ENCODE data around the gene CMTM8.

Gene CMTM8

DNA sequence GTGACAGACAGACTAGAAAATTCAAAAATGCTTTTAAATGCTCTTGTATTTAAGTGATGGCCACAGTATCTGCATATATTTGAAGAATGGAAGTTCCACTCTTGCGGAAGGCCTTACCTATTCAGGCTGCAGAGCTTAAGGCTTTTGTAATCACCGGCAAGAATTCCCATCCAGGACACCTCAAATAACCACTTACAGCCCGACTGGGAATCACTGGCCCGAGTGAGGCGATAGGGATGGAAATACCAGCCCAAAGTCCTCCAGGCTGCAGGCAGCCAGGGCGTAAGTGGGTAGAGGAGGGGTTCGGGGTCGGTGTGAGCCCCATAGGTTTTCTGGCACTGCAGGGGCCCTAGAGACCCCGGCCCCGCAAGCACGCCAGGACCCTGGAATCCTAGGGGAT, 162.6 kb downstream of the CMTM8 start:
- Histone ChIP-seq H3K27me3 (ENCODE audit: insufficient read depth, low read length) (no peaks in the 10 kb centered on the region), H3K4me2 (ENCODE audit: low read length) (peak overlapping the region; percentile 60), H3K4me1 (ENCODE audit: control insufficient read depth in 1 of 2, insufficient read depth in 2 of 2, low read length in 2 of 2) (peaks cover 2 to 3% of the 10 kb centered on the region in 2 experiments), H3K4ac (ENCODE audit: low read depth, low read length) (peak overlapping the region; percentile 59), H2BK120ac (ENCODE audit: insufficient read depth, low read length, poor library complexity) (no peak overlapping the region), H3K9ac (ENCODE audit: low read length) (no peak overlapping the region), H2AFZ (ENCODE audit: insufficient read depth, low read length, poor library complexity) (peak overlapping the region; percentile 42), H3K14ac (ENCODE audit: low read length) (peak overlapping the region; percentile 47), H3K79me1 (ENCODE audit: low read length) (peaks cover 10% of the 10 kb centered on the region), H2AK5ac (ENCODE audit: low read length) (no peak overlapping the region), H3K18ac (ENCODE audit: low read length) (peak overlapping the region; percentile 51), H4K91ac (ENCODE audit: low read depth, low read length) (peak overlapping the region; percentile 70), H4K12ac (ENCODE audit: low read depth, low read length) (no peak overlapping the region), H3K23ac (ENCODE audit: low read length) (no peak overlapping the region), H3K79me2 (ENCODE audit: control insufficient read depth, insufficient read depth, low read length, poor library complexity) (peaks cover 4% of the 10 kb centered on the region), H2BK5ac (ENCODE audit: low read depth, low read length, poor library complexity) (no peak overlapping the region), H4K8ac (ENCODE audit: low read depth, low read length) (peak overlapping the region; percentile 89), H3K36me3 (ENCODE audit: control insufficient read depth in 1 of 2, insufficient read depth in 2 of 2, low read length in 2 of 2) (no peaks in the 10 kb centered on the region), H2BK12ac (ENCODE audit: low read length) (no peak overlapping the region), H3K9me3 (ENCODE audit: insufficient read depth, low read depth, low read length) (no peaks in the 10 kb centered on the region), H3K4me3 (ENCODE audit: low read depth, low read length) (no peak overlapping the region), H3K27ac (ENCODE audit: low read depth, low read length) (peak overlapping the region; percentile 87)
- no peak for DNase-seq
- WGBS (ENCODE audit: extremely low coverage, insufficient coverage, insufficient read length) = no CpG with 5 or more reads among the region's 11 CpGs

DNA sequence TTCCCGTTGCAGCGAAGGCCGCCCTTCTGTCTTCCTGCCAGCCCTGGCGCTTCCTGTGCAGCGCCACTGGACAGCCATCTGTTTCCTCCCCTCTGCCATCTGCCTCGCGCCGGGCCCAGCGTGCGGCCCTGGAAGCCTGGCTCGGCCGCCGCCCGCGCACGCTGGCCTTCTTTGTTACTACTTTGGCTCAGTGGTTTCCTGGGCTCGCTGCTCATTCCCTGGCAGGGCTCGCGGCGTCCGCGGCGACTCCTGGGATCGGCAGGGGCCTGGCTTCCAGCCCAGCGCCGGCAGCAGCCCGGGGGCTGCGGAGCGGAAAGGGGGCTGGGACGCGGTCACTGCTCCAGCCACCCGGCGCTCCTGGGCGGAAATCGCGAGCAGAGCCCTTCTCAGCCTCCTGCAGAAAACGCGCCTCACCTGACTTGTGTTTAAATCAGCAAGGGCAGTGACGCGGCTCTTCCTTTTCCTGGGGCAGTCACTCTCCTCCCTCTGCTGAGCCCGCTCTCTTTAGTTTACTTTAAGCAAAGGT, 163.1 kb downstream of the CMTM8 start:
- no peak overlapping the region for H3K9ac ChIP-seq (ENCODE audit: low read length)
- H2BK120ac ChIP-seq (ENCODE audit: insufficient read depth, low read length, poor library complexity) = peak overlapping the region; percentile 76
- no peaks in the 10 kb centered on the region for H3K9me3 ChIP-seq (ENCODE audit: insufficient read depth, low read depth, low read length)
- peak overlapping the region; percentile 60 for H3K4me2 ChIP-seq (ENCODE audit: low read length)
- peak overlapping the region; percentile 17 for H2BK5ac ChIP-seq (ENCODE audit: low read depth, low read length, poor library complexity)
- no peak overlapping the region for H3K23ac ChIP-seq (ENCODE audit: low read length)
- peak overlapping the region; percentile 59 for H3K14ac ChIP-seq (ENCODE audit: low read length)
- no peaks in the 10 kb centered on the region for H3K36me3 ChIP-seq (ENCODE audit: control insufficient read depth in 1 of 2, insufficient read depth in 2 of 2, low read length in 2 of 2)
- peak overlapping the region; percentile 92 for H4K8ac ChIP-seq (ENCODE audit: low read depth, low read length)
- H3K4me3 ChIP-seq (ENCODE audit: low read depth, low read length) = peak overlapping the region; percentile 50
- WGBS (ENCODE audit: extremely low coverage, insufficient coverage, insufficient read length) = no CpG with 5 or more reads among the region's 41 CpGs
- no peak overlapping the region for H2BK12ac ChIP-seq (ENCODE audit: low read length)
- H2AK5ac ChIP-seq (ENCODE audit: low read length) = no peak overlapping the region
- H3K79me2 ChIP-seq (ENCODE audit: control insufficient read depth, insufficient read depth, low read length, poor library complexity) = peaks cover 3% of the 10 kb centered on the region
- no peak overlapping the region for H3K4ac ChIP-seq (ENCODE audit: low read depth, low read length)
- peak overlapping the region; percentile 87 for H3K27ac ChIP-seq (ENCODE audit: low read depth, low read length)
- peak in 1 of 2 donors; percentile 51 for DNase-seq
- H4K91ac ChIP-seq (ENCODE audit: low read depth, low read length) = peak overlapping the region; percentile 70
- H3K4me1 ChIP-seq (ENCODE audit: control insufficient read depth in 1 of 2, insufficient read depth in 2 of 2, low read length in 2 of 2) = peaks cover 2 to 3% of the 10 kb centered on the region in 2 experiments
- H3K79me1 ChIP-seq (ENCODE audit: low read length) = peaks cover 10% of the 10 kb centered on the region
- H3K18ac ChIP-seq (ENCODE audit: low read length) = peak overlapping the region; percentile 60
- H4K12ac ChIP-seq (ENCODE audit: low read depth, low read length) = peak overlapping the region; percentile 25
- H3K27me3 ChIP-seq (ENCODE audit: insufficient read depth, low read length) = no peaks in the 10 kb centered on the region
- H2AFZ ChIP-seq (ENCODE audit: insufficient read depth, low read length, poor library complexity) = peak overlapping the region; percentile 42

- DNase-seq = no peak
Measured at GRCh38 chr3:32403663-32404062, 165.2 kb downstream of the CMTM8 start.

GRCh38 chr3:32404714-32405113, 166.2 kb downstream of the CMTM8 start:
- H3K4me1 ChIP-seq (ENCODE audit: control insufficient read depth in 1 of 2, insufficient read depth in 2 of 2, low read length in 2 of 2) = peaks cover 2 to 3% of the 10 kb centered on the region in 2 experiments
- H3K27ac ChIP-seq (ENCODE audit: low read depth, low read length) = no peak overlapping the region
- H3K18ac ChIP-seq (ENCODE audit: low read length) = no peak overlapping the region
- no peaks in the 10 kb centered on the region for H3K36me3 ChIP-seq (ENCODE audit: control insufficient read depth in 1 of 2, insufficient read depth in 2 of 2, low read length in 2 of 2)
- H3K79me2 ChIP-seq (ENCODE audit: control insufficient read depth, insufficient read depth, low read length, poor library complexity) = peaks cover 2% of the 10 kb centered on the region
- H3K27me3 ChIP-seq (ENCODE audit: insufficient read depth, low read length) = no peaks in the 10 kb centered on the region
- no peak overlapping the region for H3K23ac ChIP-seq (ENCODE audit: low read length)
- no peak overlapping the region for H2BK12ac ChIP-seq (ENCODE audit: low read length)
- no peak overlapping the region for H2AFZ ChIP-seq (ENCODE audit: insufficient read depth, low read length, poor library complexity)
- WGBS (ENCODE audit: extremely low coverage, insufficient coverage, insufficient read length) = no CpG with 5 or more reads among the region's 1 CpG
- no peak overlapping the region for H3K4ac ChIP-seq (ENCODE audit: low read depth, low read length)
- H2BK5ac ChIP-seq (ENCODE audit: low read depth, low read length, poor library complexity) = no peak overlapping the region
- H3K9me3 ChIP-seq (ENCODE audit: insufficient read depth, low read depth, low read length) = no peaks in the 10 kb centered on the region
- no peak overlapping the region for H3K4me3 ChIP-seq (ENCODE audit: low read depth, low read length)
- H2AK5ac ChIP-seq (ENCODE audit: low read length) = no peak overlapping the region
- H3K9ac ChIP-seq (ENCODE audit: low read length) = no peak overlapping the region
- no peak for DNase-seq
- H3K4me2 ChIP-seq (ENCODE audit: low read length) = no peak overlapping the region
- H4K8ac ChIP-seq (ENCODE audit: low read depth, low read length) = no peak overlapping the region
- H3K79me1 ChIP-seq (ENCODE audit: low read length) = peaks cover 10% of the 10 kb centered on the region
- no peak overlapping the region for H4K12ac ChIP-seq (ENCODE audit: low read depth, low read length)
- H2BK120ac ChIP-seq (ENCODE audit: insufficient read depth, low read length, poor library complexity) = no peak overlapping the region
- no peak overlapping the region for H4K91ac ChIP-seq (ENCODE audit: low read depth, low read length)
- no peak overlapping the region for H3K14ac ChIP-seq (ENCODE audit: low read length)

More at GRCh38 chr3:32403663-32404062, 165.2 kb downstream of the CMTM8 start:
- WGBS (ENCODE audit: extremely low coverage, insufficient coverage, insufficient read length) = no CpG with 5 or more reads among the region's 3 CpGs
- Histone ChIP-seq H3K4ac (ENCODE audit: low read depth, low read length) (no peak overlapping the region), H2AFZ (ENCODE audit: insufficient read depth, low read length, poor library complexity) (no peak overlapping the region), H3K4me2 (ENCODE audit: low read length) (no peak overlapping the region), H2BK12ac (ENCODE audit: low read length) (no peak overlapping the region), H2BK120ac (ENCODE audit: insufficient read depth, low read length, poor library complexity) (no peak overlapping the region), H3K4me1 (ENCODE audit: control insufficient read depth in 1 of 2, insufficient read depth in 2 of 2, low read length in 2 of 2) (peaks cover 2 to 3% of the 10 kb centered on the region in 2 experiments), H3K4me3 (ENCODE audit: low read depth, low read length) (no peak overlapping the region), H3K27ac (ENCODE audit: low read depth, low read length) (no peak overlapping the region), H2AK5ac (ENCODE audit: low read length) (no peak overlapping the region), H3K14ac (ENCODE audit: low read length) (no peak overlapping the region), H3K27me3 (ENCODE audit: insufficient read depth, low read length) (no peaks in the 10 kb centered on the region), H4K8ac (ENCODE audit: low read depth, low read length) (no peak overlapping the region), H3K36me3 (ENCODE audit: control insufficient read depth in 1 of 2, insufficient read depth in 2 of 2, low read length in 2 of 2) (no peaks in the 10 kb centered on the region), H3K79me1 (ENCODE audit: low read length) (peaks cover 10% of the 10 kb centered on the region), H3K79me2 (ENCODE audit: control insufficient read depth, insufficient read depth, low read length, poor library complexity) (peaks cover 2% of the 10 kb centered on the region), H3K23ac (ENCODE audit: low read length) (no peak overlapping the region), H3K9ac (ENCODE audit: low read length) (no peak overlapping the region), H3K18ac (ENCODE audit: low read length) (no peak overlapping the region), H2BK5ac (ENCODE audit: low read depth, low read length, poor library complexity) (no peak overlapping the region), H4K91ac (ENCODE audit: low read depth, low read length) (no peak overlapping the region), H3K9me3 (ENCODE audit: insufficient read depth, low read depth, low read length) (no peaks in the 10 kb centered on the region), H4K12ac (ENCODE audit: low read depth, low read length) (no peak overlapping the region)

All from trophoblast cell (in vitro differentiated cells and primary cell).